SK-N-SH (cell line): ENCODE measurements around the gene BSPH1. TPM values are rescaled to one million over a fixed set of nuclear protein-coding genes. Genes with fewer than 3 reads are reported as not detected.
A peak's percentile ranks its signal among the peaks of the same experiment; 100 is the strongest.

Experiments
- CTCF ChIA-PET: fragments of 300-600, 350-600 bp; formaldehyde crosslinking; extraction: SDS; loops from one replicate; lab custom pipeline; 2021; lab: Yijun Ruan, JAX
- POLR2A ChIA-PET: fragments of 350-600 bp; sonication (Branson Sonifier 250); formaldehyde crosslinking; extraction: SDS; loops from one replicate; lab custom pipeline; 2020; ENCODE audit warnings: antibody characterized with exemption, inconsistent platforms; lab: Yijun Ruan, JAX
- DNase-seq: peaks from one replicate; pipeline ENCODE4 v3.0.0; 2012
- H2AFZ ChIP-seq: fragments of 200-600 bp; sonication (generic); 2 replicates; pipeline ENCODE4 v1.8.1; 2016; ENCODE audit warnings: antibody characterized with exemption, mild to moderate bottlenecking, low read depth
- H3F3A ChIP-seq: fragments of 200-600 bp; sonication (generic); replicated peaks from 2 replicates; pipeline ENCODE3; 2016; ENCODE audit warnings: antibody characterized with exemption, mild to moderate bottlenecking; ENCODE audit not compliant: insufficient read depth
- H3K27ac ChIP-seq, 2 experiments: fragments of 200-500 bp in 1 of 2; fragments of 200-600 bp in 1 of 2; sonication (Bioruptor generic) in 1 of 2; sonication (generic), shearing (Covaris generic) in 1 of 2; 2 replicates each; pipeline versions ENCODE4 v1.5.1 to v1.6.1; 2014 to 2016; ENCODE audit warnings: low read depth in 2 of 2, inconsistent platforms in 1 of 2, low read length in 1 of 2, mild to moderate bottlenecking in 1 of 2, mixed read lengths in 1 of 2
- H3K27me3 ChIP-seq: fragments of 200-600 bp; sonication (generic), shearing (Covaris generic); 2 replicates; pipeline ENCODE4 v1.6.1; 2016; ENCODE audit warnings: mixed run types; ENCODE audit not compliant: insufficient read depth
- H3K36me3 ChIP-seq, 2 experiments: fragments of 200-500 bp in 1 of 2; fragments of 200-600 bp in 1 of 2; sonication (Bioruptor generic) in 1 of 2; sonication (generic) in 1 of 2; replicated peaks in 1 of 2; 2 replicates each; pipeline versions ENCODE3 to v1.5.1; 2014 to 2016; ENCODE audit warnings: low read length in 1 of 2, mild to moderate bottlenecking in 1 of 2; ENCODE audit not compliant: insufficient read depth in 2 of 2, control insufficient read depth in 1 of 2
- H3K4me1 ChIP-seq, 2 experiments: fragments of 200-500 bp in 1 of 2; fragments of 200-600 bp in 1 of 2; sonication (Bioruptor generic) in 1 of 2; sonication (generic), shearing (Covaris generic) in 1 of 2; 2 replicates each; pipeline versions ENCODE4 v1.5.1 to v1.6.1; 2014 to 2016; ENCODE audit warnings: low read depth in 1 of 2, low read length in 1 of 2, mixed run types in 1 of 2; ENCODE audit not compliant: insufficient read depth in 2 of 2, control insufficient read depth in 1 of 2
- H3K4me2 ChIP-seq: fragments of 200-600 bp; sonication (generic), shearing (Covaris generic); 2 replicates; pipeline ENCODE4 v1.6.1; 2017; ENCODE audit warnings: mixed run types
- H3K4me3 ChIP-seq, 2 experiments: fragments of 200-500 bp in 1 of 2; fragments of 200-600 bp in 1 of 2; sonication (Bioruptor generic) in 1 of 2; sonication (generic), shearing (Covaris generic) in 1 of 2; 2 replicates each; pipeline versions ENCODE4 v1.5.1 to v1.8.1; 2014 to 2016; ENCODE audit warnings: low read depth in 2 of 2, inconsistent platforms in 1 of 2, low read length in 1 of 2, mild to moderate bottlenecking in 1 of 2, mixed read lengths in 1 of 2, moderate library complexity in 1 of 2
- H3K79me2 ChIP-seq: fragments of 200-600 bp; sonication (generic); 2 replicates; pipeline ENCODE4 v1.8.1; 2017; ENCODE audit warnings: mild to moderate bottlenecking; ENCODE audit not compliant: insufficient read depth
- H3K9ac ChIP-seq: fragments of 200-600 bp; sonication (generic); 2 replicates; pipeline ENCODE4 v1.6.1; 2017; ENCODE audit warnings: mixed run types
- H3K9me2 ChIP-seq: fragments of 200-600 bp; sonication (generic); 2 replicates; pipeline ENCODE4 v1.6.1; 2017; ENCODE audit warnings: mixed run types
- H3K9me3 ChIP-seq: fragments of 200-600 bp; sonication (generic); 2 replicates; pipeline ENCODE4 v1.6.1; 2017; ENCODE audit warnings: mixed run types, mild to moderate bottlenecking, moderate library complexity
- H4K20me1 ChIP-seq: fragments of 200-600 bp; sonication (generic); 2 replicates; pipeline ENCODE4 v1.6.1; 2017; ENCODE audit warnings: mild to moderate bottlenecking, mixed run types; ENCODE audit not compliant: insufficient read depth
- ELF1 ChIP-seq: IDR thresholded peaks from 2 replicates; pipeline ENCODE4 v1.4.0; 2012
- EP300 ChIP-seq, 2 experiments: IDR thresholded peaks; 2 replicates each; pipeline versions ENCODE4 v1.4.0 to v1.6.1; 2012; ENCODE audit warnings: borderline replicate concordance in 1 of 2, low read depth in 1 of 2, low read length in 1 of 2
- FOSL2 ChIP-seq: IDR thresholded peaks from 2 replicates; pipeline ENCODE4 v1.4.0; 2012; ENCODE audit warnings: low read depth, mild to moderate bottlenecking, moderate library complexity, borderline replicate concordance
- FOXJ3 ChIP-seq: sonication (generic); formaldehyde crosslinking; IDR thresholded peaks from 2 replicates; pipeline ENCODE4 v1.5.1; 2020; ENCODE audit warnings: mild to moderate bottlenecking, missing genetic modification reagents
- FOXM1 ChIP-seq: IDR thresholded peaks from 2 replicates; pipeline ENCODE4 v1.4.0; 2012; ENCODE audit warnings: low read depth, mild to moderate bottlenecking
- GABPA ChIP-seq: IDR thresholded peaks from 2 replicates; pipeline ENCODE4 v1.4.0; 2012; ENCODE audit warnings: low read depth, mild to moderate bottlenecking
- GATA2 ChIP-seq: sonication (generic); formaldehyde crosslinking; IDR thresholded peaks from 2 replicates; pipeline ENCODE4 v1.5.0; 2020; ENCODE audit warnings: mild to moderate bottlenecking, missing genetic modification reagents
- IRF3 ChIP-seq: fragments of 150-350 bp; IDR thresholded peaks from 2 replicates; pipeline ENCODE4 v1.6.1; 2016; ENCODE audit warnings: mild to moderate bottlenecking, low read depth, low read length
- MAX ChIP-seq: IDR thresholded peaks from 2 replicates; pipeline ENCODE4 v1.4.0; 2012; ENCODE audit warnings: low read depth
- MEF2A ChIP-seq: IDR thresholded peaks from 2 replicates; pipeline ENCODE4 v1.4.0; 2012; ENCODE audit warnings: low read depth, borderline replicate concordance
- NFIC ChIP-seq: IDR thresholded peaks from 2 replicates; pipeline ENCODE4 v1.4.0; 2012; ENCODE audit warnings: borderline replicate concordance
- NRF1 ChIP-seq: IDR thresholded peaks from 2 replicates; pipeline ENCODE4 v1.6.1; 2012; ENCODE audit warnings: low read depth, mild to moderate bottlenecking, low read length
- RAD21 ChIP-seq: IDR thresholded peaks from 2 replicates; pipeline ENCODE4 v1.6.1; 2012; ENCODE audit warnings: mild to moderate bottlenecking, low read length
- RXRA ChIP-seq: IDR thresholded peaks from 2 replicates; pipeline ENCODE4 v1.4.0; 2012; ENCODE audit warnings: low read depth, mild to moderate bottlenecking, borderline replicate concordance
- SIN3A ChIP-seq: IDR thresholded peaks from 2 replicates; pipeline ENCODE4 v1.6.1; 2012; ENCODE audit warnings: low read depth, mild to moderate bottlenecking, low read length, moderate library complexity, borderline replicate concordance
- USF1 ChIP-seq: IDR thresholded peaks from 2 replicates; pipeline ENCODE4 v1.4.0; 2012; ENCODE audit warnings: low read depth, borderline replicate concordance
- USF2 ChIP-seq: fragments of 150-350 bp; IDR thresholded peaks from 2 replicates; pipeline ENCODE4 v1.6.1; 2017; ENCODE audit warnings: antibody characterized with exemption, low read length, low read depth, borderline replicate concordance
- YY1 ChIP-seq: IDR thresholded peaks from 2 replicates; pipeline ENCODE4 v1.4.0; 2012; ENCODE audit warnings: low read depth, mild to moderate bottlenecking
- WGBS: methylation state at CpG from one replicate; pipeline ENCODE4 v1.1.6; 2017; ENCODE audit warnings: low lambda C conversion rate; 5-methylcytosine and 5-hydroxymethylcytosine counted together
- polyA plus RNA-seq, 3 experiments: library from polyadenylated mRNA; depleted of rRNA; stranded (reverse); fragments of >200 nt; gene quantifications; 2 replicates each; pipeline ENCODE4 v1.2.3, GENCODE V29; 2012

The BSPH1 gene
- polyA plus RNA-seq, 1 of the 3 experiments (the other 2 are of a cell fraction), result not detected

- TF ChIP-seq IRF3 (no peak), RXRA (no peak)
Measured at GRCh38 chr19:48036765-48037164, 44.8 kb upstream of the BSPH1 start (continued).

GRCh38 chr19:48033604-48034003, 41.6 kb upstream of the BSPH1 start:
- POLR2A ChIA-PET, result no interaction called here
- Histone ChIP-seq H3K79me2 (no peaks in the 10 kb centered on the region), H3K9ac (no peak overlapping the region), H2AFZ (no peak overlapping the region), H3K4me3 (no peak overlapping the region)
- TF ChIP-seq FOXM1 (no peak), ELF1 (no peak)
- TF ChIP-seq, all 33 proteins: peak for 0
- Histone ChIP-seq H3K36me3 (no peaks in the 10 kb centered on the region), H3K9me2 (no peaks in the 10 kb centered on the region), H3K27ac (no peak overlapping the region), H3K9me3 (no peaks in the 10 kb centered on the region), H3K4me1 (no peaks in the 10 kb centered on the region), H3K4me2 (no peak overlapping the region), H4K20me1 (no peaks in the 10 kb centered on the region), H3K27me3 (peaks cover 46% of the 10 kb centered on the region), H3F3A (no peaks in the 10 kb centered on the region)
- no peak for DNase-seq
- WGBS, result 16% methylated on average over 5 of the region's 5 CpGs
- CTCF ChIA-PET, result no interaction called here

GRCh38 chr19:48030073-48030472, 38.1 kb upstream of the BSPH1 start:
- ChIA-PET POLR2A (no interaction called here), CTCF (no interaction called here)
- no peak for TF ChIP-seq NRF1
- TF ChIP-seq FOXJ3 (CRISPR knock-in tag), result no peak
- no peak for TF ChIP-seq EP300 (IDR thresholded peaks at IDR 0.05; ENCODE audit: borderline replicate concordance in 1 of 2, low read depth in 1 of 2, low read length in 1 of 2)
- no peak for TF ChIP-seq YY1
- no peak for TF ChIP-seq NFIC
- no peak for TF ChIP-seq SIN3A
- TF ChIP-seq USF2, result no peak
- no peak for TF ChIP-seq FOSL2
- TF ChIP-seq GABPA, result no peak
- TF ChIP-seq MAX, result no peak
- TF ChIP-seq MEF2A, result no peak
- no peak for TF ChIP-seq GATA2 (CRISPR knock-in tag)
- no peak for TF ChIP-seq USF1
- no peak for TF ChIP-seq RAD21
- no peak for TF ChIP-seq ELF1
- no peak for TF ChIP-seq RXRA
- Histone ChIP-seq H3K9me3 (no peaks in the 10 kb centered on the region), H3K4me3 (0 out of 4 replicates have a peak overlapping the region, but pooled peaks of 1 of the 2 experiments have one; percentile 37), H3K9me2 (no peaks in the 10 kb centered on the region), H3K27me3 (peaks cover 49% of the 10 kb centered on the region), H2AFZ (no peak overlapping the region), H4K20me1 (no peaks in the 10 kb centered on the region), H3K36me3 (no peaks in the 10 kb centered on the region), H3K9ac (no peak overlapping the region), H3K27ac (no peak overlapping the region), H3K4me2 (no peak overlapping the region), H3K79me2 (no peaks in the 10 kb centered on the region), H3K4me1 (no peaks in the 10 kb centered on the region), H3F3A (no peaks in the 10 kb centered on the region)
- 10% methylated on average over 9 of the region's 10 CpGs for WGBS
- no peak for DNase-seq
